CD4-positive, alpha-beta T cell treated with Interleukin-17A for 1 hour (primary cell): ENCODE data around the gene SUGCT.
"Not testable (repeated sequence)": the region's sequence is repeated elsewhere in the genome, so short reads cannot be mapped to it uniquely, and the experiment has no call there.

Source experiments
- DNase-seq: peaks from one replicate; pipeline ENCODE4 v3.0.0-alpha.2; 2020

The SUGCT gene

GRCh38 chr7:40141916-40142315 lies 7.1 kb downstream of the SUGCT start:
- DNase-seq: not testable (repeated sequence)

GRCh38 chr7:40145596-40146130 lies 10.9 kb downstream of the SUGCT start:
- DNase-seq: not testable (repeated sequence)

- no peak for DNase-seq
Observed at GRCh38 chr7:40147371-40148246, 12.8 kb downstream of the SUGCT start.

GRCh38 chr7:40148247-40148580 lies 13.4 kb downstream of the SUGCT start:
- not testable (repeated sequence) for DNase-seq

- DNase-seq: no peak
Observed at GRCh38 chr7:40148671-40149070, 13.9 kb downstream of the SUGCT start.

GRCh38 chr7:40151504-40151903 lies 16.7 kb downstream of the SUGCT start:
- no peak for DNase-seq

- no peak for DNase-seq
Observed at GRCh38 chr7:40156988-40157387, 22.2 kb downstream of the SUGCT start.

- no peak for DNase-seq
Observed at GRCh38 chr7:40162516-40162915, 27.7 kb downstream of the SUGCT start.

GRCh38 chr7:40165216-40165615 lies 30.4 kb downstream of the SUGCT start:
- DNase-seq: no peak

GRCh38 chr7:40167291-40167690 lies 32.5 kb downstream of the SUGCT start:
- DNase-seq: no peak

- DNase-seq: not testable (repeated sequence)
Observed at GRCh38 chr7:40168266-40168665, 33.5 kb downstream of the SUGCT start.

- not testable (repeated sequence) for DNase-seq
Observed at GRCh38 chr7:40173121-40173520, 38.3 kb downstream of the SUGCT start.

GRCh38 chr7:40175256-40175655 lies 40.5 kb downstream of the SUGCT start:
- DNase-seq: not testable (repeated sequence)

GRCh38 chr7:40175725-40176510 lies 41.1 kb downstream of the SUGCT start:
- DNase-seq: no peak

- DNase-seq: no peak
Observed at GRCh38 chr7:40177071-40177470, 42.3 kb downstream of the SUGCT start.

- no peak for DNase-seq
Observed at GRCh38 chr7:40182452-40182851, 47.6 kb downstream of the SUGCT start.

GRCh38 chr7:40186586-40186985 lies 51.8 kb downstream of the SUGCT start:
- DNase-seq: no peak

GRCh38 chr7:40192036-40192435 lies 57.2 kb downstream of the SUGCT start:
- no peak for DNase-seq

GRCh38 chr7:40194745-40195144 lies 59.9 kb downstream of the SUGCT start:
- DNase-seq: no peak

GRCh38 chr7:40197527-40197926 lies 62.7 kb downstream of the SUGCT start:
- DNase-seq: no peak

GRCh38 chr7:40199076-40199802 lies 64.4 kb downstream of the SUGCT start:
- DNase-seq: no peak

GRCh38 chr7:40200791-40201190 lies 66.0 kb downstream of the SUGCT start:
- DNase-seq: no peak

GRCh38 chr7:40202851-40203250 lies 68.0 kb downstream of the SUGCT start:
- DNase-seq: no peak
